ENCODE results near the gene TTC7B. TPM values are rescaled to one million over a fixed set of nuclear protein-coding genes. Genes with fewer than 3 reads are reported as not detected.

Gene TTC7B
- total RNA-seq, 1 donor from 2014 or later = 82.6 TPM

DNA sequence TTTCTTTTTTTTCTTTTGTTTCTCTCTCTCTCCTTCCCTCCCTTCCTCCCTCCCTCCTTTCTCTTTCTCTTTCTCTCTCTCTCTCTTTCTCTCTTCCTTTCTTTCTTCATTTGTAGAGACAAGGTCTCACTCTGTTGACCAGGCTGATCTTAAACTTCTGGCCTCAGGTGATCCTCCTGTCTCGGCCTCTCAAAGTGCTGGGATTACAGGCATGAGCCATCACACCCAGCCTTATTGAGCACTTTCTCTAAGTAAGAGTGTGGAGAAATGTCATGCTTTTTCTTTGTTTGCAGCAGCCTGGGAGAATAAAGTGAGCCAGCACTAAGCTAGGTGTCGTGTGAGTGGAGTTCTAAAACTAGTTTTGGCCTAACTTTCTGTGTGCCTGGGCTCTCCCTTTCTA is 74.0 kb downstream of the TTC7B start:
- DNase-seq (ENCODE audit: low read depth) = no peak
- H3K4me3 ChIP-seq (ENCODE audit: low read depth, low read length) = no peak overlapping the region
- TF ChIP-seq, protein P1, sequence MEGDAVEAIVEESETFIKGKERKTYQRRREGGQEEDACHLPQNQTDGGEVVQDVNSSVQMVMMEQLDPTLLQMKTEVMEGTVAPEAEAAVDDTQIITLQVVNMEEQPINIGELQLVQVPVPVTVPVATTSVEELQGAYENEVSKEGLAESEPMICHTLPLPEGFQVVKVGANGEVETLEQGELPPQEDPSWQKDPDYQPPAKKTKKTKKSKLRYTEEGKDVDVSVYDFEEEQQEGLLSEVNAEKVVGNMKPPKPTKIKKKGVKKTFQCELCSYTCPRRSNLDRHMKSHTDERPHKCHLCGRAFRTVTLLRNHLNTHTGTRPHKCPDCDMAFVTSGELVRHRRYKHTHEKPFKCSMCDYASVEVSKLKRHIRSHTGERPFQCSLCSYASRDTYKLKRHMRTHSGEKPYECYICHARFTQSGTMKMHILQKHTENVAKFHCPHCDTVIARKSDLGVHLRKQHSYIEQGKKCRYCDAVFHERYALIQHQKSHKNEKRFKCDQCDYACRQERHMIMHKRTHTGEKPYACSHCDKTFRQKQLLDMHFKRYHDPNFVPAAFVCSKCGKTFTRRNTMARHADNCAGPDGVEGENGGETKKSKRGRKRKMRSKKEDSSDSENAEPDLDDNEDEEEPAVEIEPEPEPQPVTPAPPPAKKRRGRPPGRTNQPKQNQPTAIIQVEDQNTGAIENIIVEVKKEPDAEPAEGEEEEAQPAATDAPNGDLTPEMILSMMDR (conservative IDR thresholded peaks at IDR 0.05; ENCODE audit: low read depth, low read length) = no peak

DNA sequence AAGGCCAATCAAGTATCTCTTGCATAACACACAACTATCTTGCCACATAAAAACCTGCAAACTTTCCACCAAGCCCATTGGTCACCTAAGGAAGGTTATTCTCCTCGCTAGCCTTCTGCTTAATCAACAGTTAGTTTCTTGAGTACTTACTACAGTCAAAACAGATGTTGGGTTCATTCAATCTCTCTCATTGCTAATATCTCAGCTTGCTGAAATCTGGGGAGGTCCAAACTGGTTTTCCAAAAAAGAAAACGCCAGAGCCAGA is 74.6 kb downstream of the TTC7B start:
- TF ChIP-seq, protein P1 (conservative IDR thresholded peaks at IDR 0.05; ENCODE audit: low read depth, low read length) = no peak
- DNase-seq (ENCODE audit: low read depth) = no peak

DNA sequence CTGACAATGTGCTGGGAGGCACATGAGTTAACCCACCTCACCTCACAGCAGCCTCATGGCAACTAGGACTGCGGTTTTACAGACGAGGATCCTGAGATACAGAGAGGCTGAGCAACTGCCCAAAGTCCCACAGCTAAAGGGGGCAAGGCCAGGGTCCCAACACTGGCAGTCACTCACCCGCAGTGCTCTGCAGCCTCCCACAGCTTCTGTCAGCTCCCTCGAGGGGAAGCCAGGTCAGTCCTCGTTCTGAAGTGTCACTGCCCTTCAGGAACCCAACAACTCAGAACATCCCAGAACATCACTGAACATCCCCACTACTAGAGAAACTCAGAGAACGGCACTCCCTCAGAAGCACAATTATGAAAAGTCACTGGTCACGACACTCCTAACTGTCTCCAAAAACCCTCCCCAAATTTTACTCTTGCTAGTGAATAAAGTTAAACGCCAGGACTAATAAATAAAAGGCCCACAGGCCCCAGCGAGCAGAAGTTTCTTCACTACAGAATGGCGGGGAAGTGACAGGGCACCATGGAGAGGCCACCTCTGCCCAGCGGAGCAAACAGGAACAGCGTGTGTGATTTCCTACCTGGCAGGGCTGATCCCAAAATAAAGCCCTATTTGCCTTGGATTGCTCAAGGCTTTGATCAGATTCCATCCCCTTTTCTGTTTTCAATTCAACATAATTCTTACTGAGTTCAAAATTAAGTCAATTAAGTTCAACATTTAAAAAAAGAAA is 75.1 kb downstream of the TTC7B start:
- TF ChIP-seq, protein P1 (conservative IDR thresholded peaks at IDR 0.05; ENCODE audit: low read depth, low read length) = no peak
- H3K4me3 ChIP-seq (ENCODE audit: low read depth, low read length) = no peak overlapping the region
- no peak for DNase-seq (ENCODE audit: low read depth)

More for the DNA sequence above, 74.6 kb downstream of the TTC7B start:
- H3K4me3 ChIP-seq (ENCODE audit: low read depth, low read length) = no peak overlapping the region

DNA sequence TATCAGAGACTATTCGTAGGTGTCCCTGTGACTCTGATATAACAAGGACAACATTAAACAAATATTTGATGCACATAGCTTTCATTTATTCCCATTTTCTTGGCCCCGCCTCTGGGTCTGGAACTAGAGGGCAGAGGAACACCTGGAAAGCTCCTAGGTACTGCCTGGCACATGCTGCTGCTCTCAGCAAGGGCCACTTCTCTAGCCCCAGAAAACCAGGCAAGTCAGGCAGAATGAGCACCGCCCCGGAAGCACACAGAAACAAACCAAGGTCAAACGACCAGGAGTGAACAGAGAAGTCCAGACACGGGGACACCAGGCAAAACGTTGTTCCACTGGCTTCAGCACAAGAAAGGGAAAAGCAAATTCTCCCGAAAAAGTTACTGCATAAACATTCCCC is 76.1 kb downstream of the TTC7B start:
- DNase-seq (ENCODE audit: low read depth) = no peak
- H3K4me3 ChIP-seq (ENCODE audit: low read depth, low read length) = no peak overlapping the region
- TF ChIP-seq, protein P1 (conservative IDR thresholded peaks at IDR 0.05; ENCODE audit: low read depth, low read length) = no peak

DNA sequence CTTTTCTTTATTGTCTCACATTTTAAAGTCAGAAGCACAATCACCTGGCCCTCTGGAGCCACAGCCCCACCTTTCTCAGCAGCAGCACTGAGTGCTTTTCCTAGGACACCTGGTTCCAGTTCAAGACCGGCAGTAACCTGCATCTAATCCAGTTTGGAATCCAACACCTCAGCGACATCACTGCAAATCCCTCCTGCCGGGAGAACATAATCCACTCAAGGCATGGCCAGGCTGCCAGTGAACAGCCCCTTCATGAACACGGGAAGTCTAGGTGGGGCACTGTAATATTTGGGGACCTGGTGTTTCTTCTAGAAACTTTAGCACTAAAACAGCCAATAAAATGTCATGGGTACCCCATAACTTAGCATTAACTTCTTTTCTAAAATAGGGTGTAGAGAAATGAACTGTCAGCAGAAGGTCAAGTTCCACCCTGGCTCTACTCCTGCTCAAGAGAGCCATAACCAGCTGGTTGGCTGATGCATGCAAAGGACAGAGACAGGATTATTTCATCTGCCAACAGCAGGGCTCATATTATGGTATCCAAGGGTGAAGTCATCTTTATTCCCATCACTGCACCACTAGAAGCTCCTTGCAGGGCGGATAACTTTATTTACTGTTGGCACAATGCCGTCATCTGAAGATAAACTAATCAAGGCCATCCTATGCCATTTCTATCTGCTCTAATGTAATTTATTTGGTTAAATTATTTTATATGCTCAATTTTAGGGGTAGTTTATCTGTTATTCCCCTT is 76.7 kb downstream of the TTC7B start:
- no peak for DNase-seq (ENCODE audit: low read depth)
- no peak overlapping the region for H3K4me3 ChIP-seq (ENCODE audit: low read depth, low read length)
- TF ChIP-seq, protein P1 (conservative IDR thresholded peaks at IDR 0.05; ENCODE audit: low read depth, low read length) = no peak

DNA sequence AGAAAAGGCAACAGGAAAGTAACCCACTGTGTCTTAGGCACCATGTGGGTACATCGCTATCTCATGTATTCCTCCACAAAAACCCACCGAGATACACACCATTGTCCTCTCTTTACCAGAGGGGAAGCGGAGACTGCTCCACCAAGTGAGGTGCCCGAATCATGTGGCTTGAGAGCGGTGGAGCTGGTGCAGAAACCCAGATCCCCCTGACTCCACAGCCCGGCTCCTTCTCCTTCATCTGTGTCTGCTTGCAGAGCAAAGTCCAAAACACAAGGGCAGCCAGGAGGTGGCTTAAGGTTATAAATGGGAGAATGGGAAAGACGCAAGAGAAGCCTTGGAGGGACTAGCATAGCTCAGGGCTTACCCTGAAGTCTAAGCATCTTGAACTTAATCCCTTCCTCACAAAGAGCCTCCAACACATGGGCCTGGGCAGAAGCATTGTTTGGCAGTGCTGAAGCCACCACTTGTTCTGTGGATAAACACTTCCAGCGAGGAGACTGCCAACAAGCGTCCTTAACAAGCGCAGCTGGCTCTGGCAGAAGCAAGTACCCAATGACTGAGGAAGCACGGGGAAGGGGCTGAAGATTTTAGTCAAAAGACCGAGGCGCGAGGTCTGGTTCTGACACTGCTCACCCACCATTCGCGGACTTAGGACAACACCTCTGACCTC is 83.0 kb downstream of the TTC7B start:
- DNase-seq (ENCODE audit: low read depth) = no peak
- no peak overlapping the region for H3K4me3 ChIP-seq (ENCODE audit: low read depth, low read length)
- TF ChIP-seq, protein P1 (conservative IDR thresholded peaks at IDR 0.05; ENCODE audit: low read depth, low read length) = no peak
